KBM-7 (cell line): ENCODE results near the gene CTNND2.
"Not testable (repeated sequence)": the region's sequence is repeated elsewhere in the genome, so short reads cannot be mapped to it uniquely, and the experiment has no call there.

Experiments used
- DNase-seq: peaks from one replicate; pipeline ENCODE4 v3.0.0-alpha.2; 2015
- in situ Hi-C: fragments of 300-500 bp; cut with MboI; formaldehyde crosslinking; loops from 2 replicates; pipeline ENCODE4 v1.14.3; 2020; ENCODE audit warnings: low sequenced_read_pairs, low pct_unique_long_range_greater_than_20kb, mixed read lengths

The CTNND2 gene

GRCh38 chr5:11619339-11620024 lies 284.8 kb downstream of the CTNND2 start:
- in situ Hi-C loops, result no loop called here

GRCh38 chr5:11617080-11617479 lies 287.2 kb downstream of the CTNND2 start:
- in situ Hi-C loops, result no loop called here
- DNase-seq, result no peak

More at GRCh38 chr5:11619339-11620024, 284.8 kb downstream of the CTNND2 start:
- peak; percentile 16 for DNase-seq

GRCh38 chr5:11616624-11617023 lies 287.6 kb downstream of the CTNND2 start:
- DNase-seq, in situ Hi-C loops: not testable (repeated sequence)

- no peak for DNase-seq
- in situ Hi-C loops, result no loop called here
These were observed 293.2 kb downstream of the CTNND2 start for GRCh38 chr5:11611011-11611410.

- in situ Hi-C loops, result no loop called here
- no peak for DNase-seq
These were observed 294.5 kb downstream of the CTNND2 start for GRCh38 chr5:11609570-11610303.

GRCh38 chr5:11608530-11608929 lies 295.7 kb downstream of the CTNND2 start:
- DNase-seq, result no peak
- in situ Hi-C loops, result no loop called here

- no peak for DNase-seq
- in situ Hi-C loops, result no loop called here
These were observed 296.2 kb downstream of the CTNND2 start for GRCh38 chr5:11607944-11608483.

- DNase-seq, result peak; percentile 2
- in situ Hi-C loops, result no loop called here
These were observed 301.9 kb downstream of the CTNND2 start for GRCh38 chr5:11602298-11602697.

GRCh38 chr5:11599499-11599898 lies 304.7 kb downstream of the CTNND2 start:
- no peak for DNase-seq
- in situ Hi-C loops, result no loop called here

- in situ Hi-C loops, result no loop called here
- no peak for DNase-seq
These were observed 307.6 kb downstream of the CTNND2 start for GRCh38 chr5:11596657-11597071.

GRCh38 chr5:11596185-11596584 lies 308.1 kb downstream of the CTNND2 start:
- no peak for DNase-seq
- in situ Hi-C loops, result no loop called here

GRCh38 chr5:11595045-11595444 lies 309.2 kb downstream of the CTNND2 start:
- in situ Hi-C loops, result no loop called here

GRCh38 chr5:11594021-11594420 lies 310.2 kb downstream of the CTNND2 start:
- in situ Hi-C loops, result no loop called here

More at GRCh38 chr5:11595045-11595444, 309.2 kb downstream of the CTNND2 start:
- no peak for DNase-seq

GRCh38 chr5:11590475-11590874 lies 313.8 kb downstream of the CTNND2 start:
- DNase-seq, result no peak
- in situ Hi-C loops, result no loop called here

More at GRCh38 chr5:11594021-11594420, 310.2 kb downstream of the CTNND2 start:
- no peak for DNase-seq

GRCh38 chr5:11588803-11589202 lies 315.4 kb downstream of the CTNND2 start:
- DNase-seq, result no peak
- in situ Hi-C loops, result no loop called here

- in situ Hi-C loops, result no loop called here
- no peak for DNase-seq
These were observed 320.2 kb downstream of the CTNND2 start for GRCh38 chr5:11584017-11584416.

- in situ Hi-C loops, result no loop called here
- DNase-seq, result no peak
These were observed 324.9 kb downstream of the CTNND2 start for GRCh38 chr5:11579351-11579750.

GRCh38 chr5:11574787-11575186 lies 329.5 kb downstream of the CTNND2 start:
- DNase-seq, result no peak
- in situ Hi-C loops, result no loop called here

GRCh38 chr5:11573140-11573992 lies 330.9 kb downstream of the CTNND2 start:
- in situ Hi-C loops, result no loop called here
- DNase-seq, result no peak
